ENCODE data around the gene HJV. TPM values are rescaled to one million over a fixed set of nuclear protein-coding genes. Genes with fewer than 3 reads are reported as not detected.

The HJV gene
- total RNA-seq, 1 donor from 2014 or later: 0.40 TPM

DNA sequence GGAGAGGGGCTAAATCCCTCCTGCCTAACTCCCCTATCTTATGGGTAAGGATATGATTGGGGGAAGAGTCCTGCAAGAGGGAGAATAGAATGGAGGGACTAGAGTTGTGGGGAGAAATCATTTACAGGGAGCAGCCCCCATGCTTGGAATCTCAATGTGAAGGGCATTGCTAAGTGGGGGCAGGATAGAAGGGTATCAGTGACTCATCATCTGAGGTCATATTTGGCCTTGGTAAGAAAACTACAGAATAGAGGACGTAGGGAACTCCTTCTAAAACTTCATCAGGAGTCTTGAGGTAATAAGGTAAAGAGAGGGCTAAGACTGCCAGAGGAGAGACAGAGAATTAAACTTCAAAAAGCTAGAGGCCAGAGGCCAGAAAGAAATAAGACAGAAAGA is 487 bp downstream of the HJV start:
- DNase-seq (ENCODE audit: low spot score): no peak

DNA sequence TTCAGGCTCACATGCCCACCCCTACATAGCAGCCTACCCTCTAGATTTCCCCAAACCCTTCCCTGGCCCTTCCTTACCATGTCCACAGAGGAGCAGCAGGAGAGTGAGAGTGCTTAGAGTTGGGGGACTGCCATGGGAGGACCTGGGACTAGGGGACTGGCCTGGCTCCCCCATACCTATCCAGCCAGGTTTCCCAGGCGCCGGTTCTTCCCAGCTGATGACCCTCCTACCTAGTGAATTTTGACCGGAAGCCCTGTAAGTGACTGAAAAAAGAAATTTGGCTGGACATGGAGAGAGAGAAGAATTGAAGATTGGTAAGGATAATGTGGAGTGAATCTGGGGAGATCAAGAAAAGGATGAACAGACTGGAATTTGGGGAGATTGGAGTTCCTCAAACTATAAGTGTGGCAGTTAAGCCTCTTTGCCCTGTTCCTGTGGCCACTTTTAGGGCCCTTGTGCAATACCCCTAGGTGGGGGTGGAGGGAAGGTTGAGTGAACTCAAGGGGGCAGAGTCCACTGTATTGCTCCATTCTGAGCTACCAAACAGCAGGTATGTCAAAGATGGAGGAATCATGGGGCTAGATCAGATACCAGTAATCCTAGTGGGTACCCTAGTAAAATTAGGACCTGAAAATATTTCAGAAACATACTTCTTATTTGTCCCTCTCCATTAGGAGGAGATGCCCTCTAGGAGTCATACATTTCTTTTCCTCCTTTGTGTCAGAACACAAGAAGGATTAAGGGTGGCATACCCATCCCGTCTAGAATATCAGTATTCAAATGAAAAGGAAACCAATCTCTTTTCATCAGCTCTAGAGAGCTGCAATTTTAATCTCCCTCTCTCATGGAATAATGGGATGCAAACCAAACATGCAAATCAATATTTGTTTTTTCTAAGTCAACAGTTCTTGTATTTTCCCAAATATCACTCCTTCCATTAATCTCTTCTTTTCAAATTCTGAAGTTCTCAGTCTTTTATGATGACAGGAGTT is 1.2 kb downstream of the HJV start:
- DNase-seq (ENCODE audit: low spot score): no peak

DNA sequence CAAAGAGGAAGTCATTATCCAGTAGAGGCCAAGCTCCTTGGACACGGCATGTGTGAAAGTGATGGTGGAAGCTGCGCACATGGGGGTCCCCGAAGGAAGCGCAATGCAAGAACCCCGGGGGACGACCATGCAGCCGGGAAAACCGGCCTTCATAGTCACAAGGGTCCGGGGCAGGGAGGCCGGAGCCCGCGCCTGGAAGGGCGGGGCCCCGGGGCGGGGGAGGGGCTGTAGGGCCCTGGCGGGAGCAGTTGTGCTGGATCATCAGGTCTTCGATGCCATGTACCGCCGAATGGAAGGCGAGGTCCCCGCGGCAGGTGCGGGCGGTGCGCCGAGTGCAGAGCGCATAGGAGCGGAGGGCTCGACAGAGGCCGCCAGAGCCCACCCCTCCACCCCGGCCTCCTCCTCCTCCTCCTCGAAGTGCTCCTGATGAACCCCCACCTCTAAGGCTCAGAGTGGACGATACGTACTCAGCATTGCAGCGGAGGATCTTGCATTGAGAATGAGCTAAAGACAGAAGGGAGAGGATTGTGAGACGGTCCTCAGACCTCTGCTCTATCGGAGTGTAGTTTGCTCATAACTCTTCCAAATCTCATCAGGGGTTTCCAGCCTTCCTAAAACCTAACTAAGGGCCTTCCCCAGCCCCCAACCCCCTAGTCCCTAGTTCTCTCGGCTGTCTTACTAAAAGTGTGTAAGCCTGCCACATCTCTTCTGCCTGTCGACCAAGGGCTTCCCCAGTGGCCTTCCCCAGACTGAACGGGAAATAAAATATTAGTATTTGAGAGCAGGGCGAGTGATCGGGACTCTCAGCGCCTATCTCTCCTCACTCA is 2.1 kb downstream of the HJV start:
- no peak for DNase-seq (ENCODE audit: low spot score)

DNA sequence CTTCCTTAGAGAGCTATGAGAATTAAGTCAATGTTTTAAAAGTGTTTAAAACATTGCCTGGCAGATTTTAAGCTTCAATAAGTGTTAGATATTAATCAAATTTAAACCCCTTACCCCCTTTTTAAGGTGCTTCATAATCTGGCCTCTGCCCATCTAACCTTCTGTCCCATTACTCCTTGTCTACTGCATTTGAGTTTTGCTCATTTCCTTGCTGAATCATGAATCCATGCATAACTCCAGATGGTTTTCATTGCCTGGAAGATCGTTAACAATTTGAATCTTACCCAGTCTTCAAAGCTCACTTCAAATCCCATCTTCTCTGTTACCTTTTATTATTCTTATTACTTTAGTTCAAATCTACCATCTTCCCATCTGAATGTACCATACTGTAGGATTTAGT is 4.6 kb downstream of the HJV start:
- no peak for DNase-seq (ENCODE audit: low spot score)

DNA sequence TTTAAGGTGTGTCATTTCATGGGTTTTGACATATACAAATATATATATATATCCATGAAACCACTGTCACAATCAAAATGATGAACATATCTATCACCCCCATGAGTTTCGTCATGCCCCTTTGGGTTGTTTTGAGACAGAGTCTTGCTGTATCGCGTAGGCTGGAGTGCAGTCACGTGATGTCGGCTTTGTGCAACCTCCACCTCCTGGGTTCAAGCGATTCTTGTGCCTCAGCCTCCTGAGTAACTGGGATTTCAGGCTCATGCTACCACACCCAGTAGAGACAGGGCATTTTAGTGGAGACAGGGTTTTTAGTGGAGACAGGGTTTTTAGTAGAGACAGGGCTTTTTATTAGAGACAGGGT is 8.0 kb downstream of the HJV start:
- DNase-seq (ENCODE audit: low spot score): no peak

DNA sequence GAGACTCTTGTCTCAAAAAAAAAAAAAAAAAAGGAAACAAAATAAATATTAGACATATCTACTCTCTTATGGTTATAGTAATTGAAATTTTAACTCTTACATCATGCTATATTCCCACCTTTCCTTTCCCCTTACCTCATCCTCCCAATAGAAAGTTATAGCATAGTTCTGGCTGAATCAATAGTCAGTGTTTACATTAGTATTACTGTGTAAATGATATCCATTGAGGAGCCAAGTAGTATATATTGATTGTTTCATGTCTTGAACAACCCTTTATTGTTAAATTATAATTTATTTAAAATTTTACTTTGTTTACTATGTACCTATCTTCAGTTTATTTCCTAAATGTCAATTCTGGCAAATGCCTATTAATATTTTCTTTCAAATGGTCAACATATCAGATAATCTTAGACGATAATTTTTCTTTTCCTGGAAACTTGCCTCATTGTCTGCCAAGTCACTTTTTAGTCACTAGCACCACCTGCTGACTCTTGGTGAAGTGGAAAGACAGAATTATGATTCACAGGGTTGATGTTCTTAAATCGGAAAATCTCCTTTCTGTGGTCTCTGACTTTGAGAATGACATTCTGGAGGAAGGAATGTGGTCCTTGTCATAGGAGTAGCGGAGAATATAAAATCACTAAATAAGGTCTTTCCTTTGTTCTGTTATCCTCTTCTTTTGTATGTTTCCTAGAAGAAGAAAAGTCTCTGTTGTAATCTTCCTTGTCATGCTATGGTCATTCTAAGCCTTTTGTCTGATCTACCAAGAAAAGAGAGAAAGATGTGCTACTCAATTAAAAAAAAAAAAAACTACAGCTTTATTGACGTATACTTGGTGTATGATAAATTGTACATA is 8.6 kb downstream of the HJV start:
- peak; percentile 72 for DNase-seq (ENCODE audit: low spot score)

DNA sequence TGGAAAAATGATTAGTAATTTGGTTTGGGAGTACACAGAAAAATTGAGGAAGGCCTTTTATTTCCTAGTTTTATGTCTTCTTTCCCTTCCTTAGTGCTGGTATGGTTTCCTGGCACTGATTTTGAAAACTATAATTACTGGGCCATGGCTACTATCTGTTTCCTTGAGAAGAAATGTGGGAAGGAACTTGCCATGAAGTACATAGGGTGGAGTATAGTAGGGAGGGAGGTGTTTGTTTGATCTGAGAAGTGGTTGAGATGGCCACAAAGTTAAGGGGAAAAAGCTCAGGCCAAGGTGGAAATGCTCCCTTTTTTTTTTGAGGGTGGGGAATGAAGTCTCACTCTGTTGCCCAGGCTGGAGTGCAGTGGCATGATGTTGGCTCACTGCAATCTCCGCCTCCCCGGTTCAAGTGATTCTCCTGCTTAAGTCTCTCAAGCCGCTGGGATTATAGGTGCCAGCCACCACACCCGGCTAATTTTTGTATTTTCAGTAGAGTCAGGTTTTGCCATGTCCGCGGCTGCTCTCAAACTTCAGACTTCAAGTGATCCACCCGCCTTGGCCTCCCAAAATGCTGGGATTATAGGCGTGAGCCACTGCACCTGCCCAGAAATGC is 11.3 kb downstream of the HJV start:
- no peak for DNase-seq (ENCODE audit: low spot score)

DNA sequence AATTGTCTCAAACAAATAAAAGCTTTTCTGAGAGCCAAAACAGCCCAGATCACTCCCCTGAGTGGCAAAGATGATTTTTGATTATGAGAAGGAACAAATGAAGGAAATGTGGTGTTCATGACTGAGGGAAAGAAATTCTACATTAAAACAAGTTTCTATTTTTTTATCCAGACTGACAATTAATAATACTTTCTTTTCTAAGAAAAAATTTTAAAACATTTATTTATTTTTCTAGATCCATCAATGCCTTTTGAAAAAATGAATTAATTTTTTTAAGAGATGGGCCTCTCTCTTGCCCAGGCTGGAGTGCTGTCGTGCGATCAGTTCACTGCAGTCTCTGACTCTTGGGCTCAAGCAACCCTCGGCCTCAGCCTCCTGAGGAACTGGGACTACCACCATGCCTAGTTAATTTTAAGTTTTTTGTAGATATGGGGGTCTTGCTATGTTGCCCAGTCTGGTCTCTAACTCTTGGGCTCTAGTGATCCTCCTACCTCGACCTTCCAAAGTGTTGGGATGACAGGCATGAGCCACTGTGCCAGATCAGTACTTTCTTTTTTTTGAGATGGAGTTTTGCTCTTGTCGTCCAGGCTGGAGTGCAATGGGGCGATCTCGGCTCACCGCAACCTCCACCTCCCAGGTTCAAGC is 13.9 kb downstream of the HJV start:
- no peak for DNase-seq (ENCODE audit: low spot score)

DNA sequence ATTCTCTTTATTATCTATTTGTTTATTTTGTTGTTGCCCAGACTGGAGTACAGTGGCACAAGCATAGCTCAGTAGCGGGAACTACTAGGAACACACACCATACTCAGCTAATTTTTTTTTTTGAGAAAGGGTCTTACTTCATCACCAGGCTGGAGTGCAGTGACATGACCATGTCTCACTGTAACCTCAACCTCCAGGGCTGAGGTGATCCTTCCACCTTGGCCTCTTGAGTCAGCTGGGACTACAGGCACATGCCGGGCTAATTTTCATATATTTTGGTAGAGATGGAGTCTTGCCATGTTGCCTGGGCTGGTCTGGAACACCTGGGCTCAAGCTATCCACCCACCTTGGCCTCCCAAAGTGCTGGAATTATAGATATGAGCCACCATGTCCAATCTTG is 19.8 kb downstream of the HJV start:
- DNase-seq (ENCODE audit: low spot score): no peak

DNA sequence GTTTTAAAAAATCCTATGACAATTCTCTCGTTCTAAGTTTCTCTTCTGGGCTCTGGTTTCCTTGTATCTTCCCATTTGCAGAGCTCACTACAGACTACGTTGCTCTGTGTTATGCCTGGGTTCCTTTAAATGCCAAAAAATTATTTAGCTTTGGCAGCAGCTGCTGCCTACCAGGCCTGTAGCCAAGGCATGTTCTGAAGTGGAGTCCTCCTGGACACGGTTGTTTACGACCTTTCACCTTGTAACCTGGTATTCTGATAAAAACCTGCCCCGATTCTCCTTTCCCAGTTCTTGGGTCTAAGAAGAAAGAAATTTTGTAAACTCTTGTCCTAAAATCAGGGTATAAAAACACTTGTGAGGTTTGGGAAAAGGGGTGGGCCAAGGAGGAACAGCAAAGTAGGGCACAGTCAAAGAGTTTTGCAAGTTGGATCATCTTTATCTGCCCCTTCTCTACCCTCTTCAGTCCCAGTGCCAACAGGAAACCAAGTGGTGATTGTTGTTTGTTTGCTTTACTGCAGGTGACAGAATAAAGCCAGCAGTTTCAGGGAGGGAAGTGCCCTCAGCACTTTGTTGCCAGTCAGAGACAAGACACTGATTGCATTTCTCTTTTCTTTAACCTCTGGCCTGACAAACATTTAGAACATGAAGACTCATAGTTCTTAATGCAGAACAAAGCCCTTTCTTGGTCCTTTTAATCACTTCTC is 22.1 kb downstream of the HJV start:
- no peak for DNase-seq (ENCODE audit: low spot score)

DNA sequence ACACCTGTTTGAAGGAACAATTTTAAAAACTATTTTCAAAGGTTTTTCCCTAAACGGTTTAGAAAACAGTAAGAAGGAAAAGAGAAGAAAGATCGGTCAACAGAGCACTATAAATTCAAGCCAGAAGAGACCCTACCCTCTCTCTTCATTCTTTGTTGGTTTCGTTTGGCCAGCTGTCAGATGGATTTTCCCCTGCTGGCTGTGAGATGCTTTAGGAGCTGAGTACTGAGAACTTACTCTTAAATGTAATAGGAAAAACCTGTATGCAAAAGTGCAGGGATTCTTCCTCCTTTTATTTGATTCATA is 23.9 kb downstream of the HJV start:
- no peak for DNase-seq (ENCODE audit: low spot score)

DNA sequence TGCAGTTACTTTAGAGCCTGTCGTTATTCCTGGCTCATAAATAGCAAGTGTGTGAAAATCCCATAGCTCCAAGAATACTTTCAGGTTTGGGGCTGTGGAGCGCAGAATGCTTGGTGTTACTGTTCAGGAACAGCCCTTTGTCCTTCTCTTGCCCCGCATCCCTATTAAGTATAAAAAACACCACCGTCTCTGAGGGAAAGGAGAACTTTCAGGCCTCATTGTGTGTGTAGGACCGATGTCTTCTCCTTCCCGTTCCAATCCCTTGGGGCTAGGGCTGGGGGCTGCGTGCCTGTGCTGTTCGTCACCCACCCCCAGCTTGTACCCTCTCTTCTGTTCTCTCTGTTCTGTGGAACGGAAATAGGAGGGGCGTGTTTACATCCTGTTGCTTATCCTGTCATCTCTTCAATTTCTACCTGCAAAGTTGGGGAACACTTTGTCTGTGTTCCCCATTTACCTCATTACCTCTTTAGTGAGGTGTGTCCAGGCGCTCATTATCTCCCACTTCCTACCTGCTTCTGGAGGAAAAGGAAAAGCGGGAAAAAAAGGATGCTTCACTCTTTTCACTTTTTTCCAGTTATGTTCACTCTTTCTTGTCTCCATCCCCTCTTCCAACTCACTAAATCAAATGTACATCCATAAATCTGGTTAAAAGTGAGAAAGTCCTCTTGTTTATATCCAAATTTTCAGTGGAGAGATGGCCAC is 24.4 kb downstream of the HJV start:
- DNase-seq (ENCODE audit: low spot score): no peak

DNA sequence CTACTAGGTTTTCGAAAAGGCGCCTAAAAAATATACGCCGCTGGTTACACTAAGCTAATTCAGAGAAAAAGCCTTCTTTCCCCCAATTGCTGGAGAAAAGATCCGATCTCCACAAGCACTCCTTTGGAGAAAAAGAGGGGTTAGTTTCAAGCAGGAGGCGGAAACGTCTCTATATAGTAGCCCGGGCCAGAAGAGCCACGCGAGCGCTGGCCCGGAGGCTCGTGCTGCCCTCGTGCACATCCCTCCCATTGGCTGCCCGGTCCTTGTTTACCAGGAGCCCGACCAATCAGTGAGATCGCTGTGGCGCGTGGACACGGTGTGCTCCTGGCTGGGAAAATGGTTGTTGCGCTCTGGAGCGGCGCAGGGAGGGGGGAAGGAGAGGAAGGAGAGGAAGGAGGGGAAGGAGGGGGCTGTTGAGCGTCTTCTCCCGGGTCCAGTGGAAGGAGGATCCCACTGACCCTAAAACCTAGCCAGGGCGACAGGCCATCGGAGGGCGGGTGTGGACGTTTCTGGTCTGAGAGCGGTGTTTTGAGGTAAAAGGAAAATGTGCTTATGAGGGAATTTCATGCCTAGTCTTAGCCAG is 25.0 kb downstream of the HJV start, which contains the start of gene TXNIP:
Gene TXNIP, minus strand, starts transcription at position 147 of the 583 bp plus-strand sequence. CDS start 313 bp downstream, outside the sequence.
- DNase-seq (ENCODE audit: low spot score): peak; percentile 99

DNA sequence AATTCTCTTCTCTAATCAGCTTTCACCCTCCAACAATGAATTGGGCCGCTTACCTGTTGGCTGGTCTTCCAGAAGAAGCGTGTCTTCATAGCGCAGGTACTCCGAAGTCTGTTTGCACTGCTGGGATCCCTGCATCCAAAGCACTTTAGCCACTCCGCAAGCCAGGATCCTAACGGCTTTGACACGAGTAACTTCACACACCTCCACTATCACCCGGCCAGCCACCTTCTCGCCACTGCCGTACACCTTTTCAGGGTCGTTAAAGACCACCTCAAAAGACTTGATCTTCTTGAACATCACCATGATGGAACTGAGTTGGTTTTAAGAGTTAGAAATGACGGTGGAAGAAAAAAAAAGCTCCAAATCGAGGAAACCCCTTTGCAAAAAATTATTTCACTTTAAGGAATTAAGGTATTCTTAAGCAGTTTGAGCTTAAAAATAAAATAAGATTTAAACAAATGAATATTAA is 25.5 kb downstream of the HJV start:
- DNase-seq (ENCODE audit: low spot score): no peak

DNA sequence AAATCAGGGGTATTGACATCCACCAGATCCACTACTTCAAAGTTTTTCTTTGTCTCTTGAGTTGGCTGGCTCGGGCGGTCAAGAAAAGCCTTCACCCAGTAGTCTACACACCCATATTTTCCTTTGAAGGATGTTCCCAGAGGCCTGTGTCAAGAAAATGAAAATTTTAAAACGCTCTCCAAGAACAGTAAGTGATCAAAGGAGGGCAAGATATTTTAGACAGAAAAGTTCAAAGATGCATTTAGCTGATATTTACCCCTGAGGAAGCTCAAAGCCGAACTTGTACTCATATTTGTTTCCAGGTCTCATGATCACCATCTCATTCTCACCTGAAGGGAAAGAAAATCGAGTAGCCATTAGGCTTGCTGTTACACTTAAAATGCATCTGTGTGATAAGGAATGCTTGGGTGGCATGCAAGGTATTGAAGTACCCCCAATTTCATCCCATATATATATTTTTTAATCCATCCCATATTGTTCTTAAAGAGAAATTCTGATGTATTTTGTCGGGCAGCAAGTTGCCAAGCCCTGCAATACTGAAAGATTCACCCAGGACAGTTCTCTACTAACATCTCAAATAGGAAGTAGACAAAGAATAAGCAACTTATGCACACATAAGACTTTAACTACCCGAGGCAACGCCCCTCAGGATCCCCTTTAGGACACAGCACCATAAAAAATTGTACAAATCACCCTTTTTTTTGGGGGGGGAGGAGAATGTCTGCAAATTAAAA is 26.2 kb downstream of the HJV start:
- DNase-seq (ENCODE audit: low spot score): no peak

DNA sequence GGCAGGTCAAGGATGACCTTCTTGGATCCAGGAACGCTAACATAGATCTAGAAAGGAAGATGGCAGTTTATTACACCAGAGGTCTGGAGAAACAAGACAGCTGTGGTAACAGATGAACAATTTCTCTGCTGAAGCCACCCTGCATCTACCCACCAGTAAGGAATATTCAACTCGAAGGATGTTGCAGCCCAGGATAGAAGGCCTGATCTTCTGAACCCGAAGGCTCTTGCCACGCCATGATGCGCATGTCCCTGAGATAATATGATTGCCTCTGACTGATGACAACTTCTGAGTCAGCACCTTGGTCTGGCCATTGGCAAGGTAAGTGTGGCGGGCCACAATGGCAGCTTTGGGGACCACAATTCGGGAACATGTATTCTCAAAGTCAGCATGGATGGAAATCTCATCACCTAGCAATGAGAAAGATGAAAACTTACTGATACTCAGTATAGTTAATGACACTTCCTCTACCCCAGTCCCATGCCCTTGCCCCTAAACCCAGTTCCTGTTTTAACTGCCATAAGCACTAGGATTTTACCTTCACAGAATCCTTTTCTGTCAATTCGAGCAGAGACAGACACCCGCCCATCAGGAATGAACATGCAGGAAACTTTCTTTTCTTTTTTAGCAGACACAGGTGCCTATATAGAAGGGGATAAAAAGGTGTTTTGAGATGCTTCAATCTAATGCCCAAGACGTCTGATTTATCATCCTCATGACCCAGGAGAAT is 27.0 kb downstream of the HJV start:
- DNase-seq (ENCODE audit: low spot score): no peak

DNA sequence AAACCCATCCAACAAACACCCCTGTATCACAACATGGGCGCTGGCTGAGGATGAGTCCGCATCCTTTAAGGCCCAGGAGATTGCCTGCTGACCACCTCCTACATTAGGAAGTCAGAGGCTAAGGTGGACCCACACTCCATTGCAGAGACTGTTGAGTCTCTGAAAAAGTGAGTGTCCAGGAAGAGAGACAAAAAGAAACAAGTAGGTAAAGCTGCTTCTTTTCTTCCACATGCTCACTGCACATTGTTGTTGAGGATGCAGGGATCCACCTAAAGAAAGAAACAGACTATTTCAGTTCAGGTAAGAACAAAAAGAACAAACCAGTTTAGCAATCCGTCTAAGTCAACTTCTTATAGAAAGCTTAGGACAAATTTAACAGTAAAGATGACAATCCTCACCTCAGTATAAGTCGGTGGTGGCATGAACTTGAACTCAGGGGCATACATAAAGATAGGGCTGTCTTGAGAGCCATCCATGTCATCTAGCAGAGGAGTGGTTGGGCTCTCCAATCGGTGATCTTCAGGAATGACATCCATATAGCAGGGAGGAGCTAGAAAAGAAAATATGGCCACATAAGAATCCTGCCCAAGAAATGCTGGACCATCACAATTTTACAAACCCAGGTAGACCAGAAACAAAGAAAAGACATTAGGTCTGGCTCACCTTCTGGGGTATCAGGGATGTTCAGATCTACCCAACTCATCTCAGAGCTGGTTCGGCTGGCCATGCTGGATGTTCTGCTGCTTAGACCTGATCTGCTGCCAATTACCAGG is 27.7 kb downstream of the HJV start:
- no peak for DNase-seq (ENCODE audit: low spot score)

All from mucosa of gallbladder (tissue), 1 donor.